Measurements from ENCODE around the gene CATSPERZ. TPM values are rescaled to one million over a fixed set of nuclear protein-coding genes. Genes with fewer than 3 reads are reported as not detected.

Gene CATSPERZ
- total RNA-seq, 1 donor from 2014 or later: not detected

- Mint-ChIP-seq H3K36me3 (ENCODE audit: low read depth) (peaks cover 14% of the 10 kb centered on the region), H3K9me3 (no peaks in the 10 kb centered on the region), H3K4me3 (peak overlapping the region; percentile 96), H3K27ac (peak overlapping the region; percentile 99), H3K27me3 (no peaks in the 10 kb centered on the region), H3K4me1 (peaks cover 26% of the 10 kb centered on the region)
- intact Hi-C loops (cut with micrococcal nuclease): loop anchor here (1.0 kb wide), 3 partner anchors 18 to 48 kb away; partner anchors contain the start of genes PLCB3 and TRMT112
- DNase-seq: peak; percentile 89
Observed at GRCh38 chr11:64268893-64269539, 31.1 kb upstream of the CATSPERZ start.

GRCh38 chr11:64269540-64270220 is 30.5 kb upstream of the CATSPERZ start:
- peaks cover 14% of the 10 kb centered on the region for H3K36me3 Mint-ChIP-seq (ENCODE audit: low read depth)
- DNase-seq: peak; percentile 99
- H3K27me3 Mint-ChIP-seq: no peaks in the 10 kb centered on the region
- H3K27ac Mint-ChIP-seq: peak overlapping the region; percentile 99
- H3K9me3 Mint-ChIP-seq: no peaks in the 10 kb centered on the region
- H3K4me1 Mint-ChIP-seq: peaks cover 26% of the 10 kb centered on the region
- intact Hi-C loops (cut with micrococcal nuclease): loop anchor here (1.0 to 2.0 kb wide), 5 partner anchors 16 to 71 kb away; partner anchors contain the start of genes CCDC88B, ESRRA, GPR137 and TRMT112
- H3K4me3 Mint-ChIP-seq: peak overlapping the region; percentile 96

- peaks cover 9% of the 10 kb centered on the region for H3K36me3 Mint-ChIP-seq (ENCODE audit: low read depth)
Observed at GRCh38 chr11:64275031-64275800, 24.9 kb upstream of the CATSPERZ start.

GRCh38 chr11:64275841-64276240 is 24.3 kb upstream of the CATSPERZ start:
- Mint-ChIP-seq H3K27me3 (no peaks in the 10 kb centered on the region), H3K4me3 (no peak overlapping the region), H3K36me3 (ENCODE audit: low read depth) (peaks cover 7% of the 10 kb centered on the region), H3K4me1 (peaks cover 11% of the 10 kb centered on the region), H3K27ac (no peak overlapping the region), H3K9me3 (no peaks in the 10 kb centered on the region)
- intact Hi-C loops (cut with micrococcal nuclease): no loop called here
- no peak for DNase-seq

More at GRCh38 chr11:64275031-64275800, 24.9 kb upstream of the CATSPERZ start:
- intact Hi-C loops (cut with micrococcal nuclease): no loop called here
- no peak for DNase-seq
- Mint-ChIP-seq H3K27ac (no peak overlapping the region), H3K4me3 (no peak overlapping the region), H3K9me3 (no peaks in the 10 kb centered on the region), H3K27me3 (no peaks in the 10 kb centered on the region), H3K4me1 (peaks cover 13% of the 10 kb centered on the region)

GRCh38 chr11:64276653-64277431 is 23.3 kb upstream of the CATSPERZ start:
- H3K27me3 Mint-ChIP-seq: no peaks in the 10 kb centered on the region
- DNase-seq: no peak
- H3K27ac Mint-ChIP-seq: no peak overlapping the region
- no peak overlapping the region for H3K4me3 Mint-ChIP-seq
- intact Hi-C loops (cut with micrococcal nuclease): no loop called here
- H3K4me1 Mint-ChIP-seq: peaks cover 11% of the 10 kb centered on the region
- H3K9me3 Mint-ChIP-seq: no peaks in the 10 kb centered on the region
- H3K36me3 Mint-ChIP-seq (ENCODE audit: low read depth): peaks cover 17% of the 10 kb centered on the region

- H3K4me1 Mint-ChIP-seq: peaks cover 12% of the 10 kb centered on the region
- DNase-seq: no peak
- intact Hi-C loops (cut with micrococcal nuclease): no loop called here
- H3K27me3 Mint-ChIP-seq: no peaks in the 10 kb centered on the region
- H3K27ac Mint-ChIP-seq: no peak overlapping the region
- H3K36me3 Mint-ChIP-seq (ENCODE audit: low read depth): peaks cover 22% of the 10 kb centered on the region
- no peaks in the 10 kb centered on the region for H3K9me3 Mint-ChIP-seq
- no peak overlapping the region for H3K4me3 Mint-ChIP-seq
Observed at GRCh38 chr11:64278576-64279190, 21.5 kb upstream of the CATSPERZ start.

- intact Hi-C loops (cut with micrococcal nuclease): no loop called here
- Mint-ChIP-seq H3K4me3 (no peak overlapping the region), H3K27me3 (no peaks in the 10 kb centered on the region), H3K4me1 (peaks cover 21% of the 10 kb centered on the region), H3K36me3 (ENCODE audit: low read depth) (peaks cover 22% of the 10 kb centered on the region), H3K9me3 (no peaks in the 10 kb centered on the region), H3K27ac (no peak overlapping the region)
- DNase-seq: no peak
Observed at GRCh38 chr11:64281957-64282770, 18.0 kb upstream of the CATSPERZ start.

- H3K4me3 Mint-ChIP-seq: peak overlapping the region; percentile 59
- H3K27ac Mint-ChIP-seq: peak overlapping the region; percentile 62
- no peaks in the 10 kb centered on the region for H3K27me3 Mint-ChIP-seq
- DNase-seq: peak; percentile 59
- H3K4me1 Mint-ChIP-seq: peaks cover 21% of the 10 kb centered on the region
- H3K9me3 Mint-ChIP-seq: no peaks in the 10 kb centered on the region
- peaks cover 22% of the 10 kb centered on the region for H3K36me3 Mint-ChIP-seq (ENCODE audit: low read depth)
- intact Hi-C loops (cut with micrococcal nuclease): no loop called here
Observed at GRCh38 chr11:64283092-64283491, 17.1 kb upstream of the CATSPERZ start.

GRCh38 chr11:64284048-64284961 is 15.9 kb upstream of the CATSPERZ start, which contains the start of gene BAD:
BAD (minus strand) TSS chr11:64284665; CDS start chr11:64284368, 297 bp downstream.
- peak; percentile 97 for DNase-seq
- intact Hi-C loops (cut with micrococcal nuclease): loop anchor here (2.0 kb wide), 1 partner anchor 44 kb away; the partner anchor contains the start of gene FKBP2
- Mint-ChIP-seq H3K4me1 (peaks cover 17% of the 10 kb centered on the region), H3K9me3 (no peaks in the 10 kb centered on the region), H3K4me3 (peak within 1 kb of the TSS; percentile 89), H3K27ac (peak within 1 kb of the TSS; percentile 94), H3K27me3 (no peaks in the 10 kb centered on the region), H3K36me3 (ENCODE audit: low read depth) (peaks cover 19% of the 10 kb centered on the region)

GRCh38 chr11:64284962-64285884 is 14.9 kb upstream of the CATSPERZ start, which contains the start of gene GPR137:
GPR137 (plus strand) TSS chr11:64285848; CDS start chr11:64286525, 677 bp downstream.
- peaks cover 17% of the 10 kb centered on the region for H3K4me1 Mint-ChIP-seq
- peak within 1 kb of the TSS; percentile 89 for H3K4me3 Mint-ChIP-seq
- intact Hi-C loops (cut with micrococcal nuclease): loop anchor here (1.0 to 2.0 kb wide), 4 partner anchors 15 to 44 kb away; partner anchors contain the start of genes FKBP2 and PRDX5
- peaks cover 2% of the 10 kb centered on the region for H3K27me3 Mint-ChIP-seq
- peaks cover 20% of the 10 kb centered on the region for H3K36me3 Mint-ChIP-seq (ENCODE audit: low read depth)
- no peaks in the 10 kb centered on the region for H3K9me3 Mint-ChIP-seq
- peak; percentile 98 for DNase-seq
- H3K27ac Mint-ChIP-seq: peak within 1 kb of the TSS; percentile 94
